GM18951 (cell line): Measurements from ENCODE around the gene ZNF224.
"Not testable (repeated sequence)": the region's sequence is repeated elsewhere in the genome, so short reads cannot be mapped to it uniquely, and the experiment has no call there.

Experiments
- POLR2A ChIP-seq: IDR thresholded peaks from 4 replicates; pipeline ENCODE4 v1.6.1; 2011; ENCODE audit warnings: mild to moderate bottlenecking; ENCODE audit not compliant: insufficient read length, insufficient read depth; ENCODE audit errors: extremely low read depth
- in situ Hi-C: fragments of 300-500 bp; cut with MboI; formaldehyde crosslinking; loops from one replicate; pipeline ENCODE4 v1.12.0; 2022; ENCODE audit warnings: low sequenced_read_pairs, mixed read lengths, inconsistent platforms; ENCODE audit not compliant: unreplicated experiment

The ZNF224 gene

DNA sequence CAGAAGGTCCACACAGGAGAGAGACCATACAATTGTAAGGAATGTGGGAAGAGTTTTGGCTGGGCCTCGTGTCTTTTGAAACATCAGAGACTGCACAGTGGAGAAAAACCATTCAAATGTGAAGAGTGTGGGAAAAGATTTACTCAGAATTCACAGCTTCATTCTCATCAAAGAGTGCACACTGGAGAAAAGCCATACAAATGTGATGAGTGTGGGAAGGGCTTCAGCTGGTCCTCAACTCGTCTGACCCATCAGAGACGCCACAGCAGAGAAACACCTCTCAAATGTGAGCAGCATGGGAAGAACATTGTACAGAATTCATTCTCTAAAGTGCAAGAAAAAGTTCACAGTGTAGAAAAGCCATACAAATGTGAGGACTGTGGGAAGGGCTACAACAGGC is 13.6 kb downstream of the ZNF224 start:
- TF ChIP-seq POLR2A: no peak
- in situ Hi-C loops: no loop called here

DNA sequence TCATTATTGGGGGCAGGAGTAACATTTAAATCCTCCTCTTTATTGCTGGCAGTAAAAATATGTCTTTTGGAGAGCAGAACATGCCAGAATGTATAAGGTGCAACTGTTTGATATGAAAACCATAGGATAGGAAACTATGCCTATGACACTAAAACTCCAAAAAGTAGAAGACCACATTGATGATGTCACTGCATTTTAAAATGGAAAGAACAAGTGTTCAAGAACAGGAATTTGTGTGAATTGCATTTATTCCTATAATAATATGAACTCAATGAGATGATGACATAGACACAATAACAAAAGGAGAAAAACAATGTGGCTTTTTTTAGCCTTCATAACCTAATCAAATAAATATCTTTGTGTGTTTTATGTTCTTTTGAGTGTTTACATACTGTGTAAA is 15.3 kb downstream of the ZNF224 start:
- in situ Hi-C loops: no loop called here

DNA sequence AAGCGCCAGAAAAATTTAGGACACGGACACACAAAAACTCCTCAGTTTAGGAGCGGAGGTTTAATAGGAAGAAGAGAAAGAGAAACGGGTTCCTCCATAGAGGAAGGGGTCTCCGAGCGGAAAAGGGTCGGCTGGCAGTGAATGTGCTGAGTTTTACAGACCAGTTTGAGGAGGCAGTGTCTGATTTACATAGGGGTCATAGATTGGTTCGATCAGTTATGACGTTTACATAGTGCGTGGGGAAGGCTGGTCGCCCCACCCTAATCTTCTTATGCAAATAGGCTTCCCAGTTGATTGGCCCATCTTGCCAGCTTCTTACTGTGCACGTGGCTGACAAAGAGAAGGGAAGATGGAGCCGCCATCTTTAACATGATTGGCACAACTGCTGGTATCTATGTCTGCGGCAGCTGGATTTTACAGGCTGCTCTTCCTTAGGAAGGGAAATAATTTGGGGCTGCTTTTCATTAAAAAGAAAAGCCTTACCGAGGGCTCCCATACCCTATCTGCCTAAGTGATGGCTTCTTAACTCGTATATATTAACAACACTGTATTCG is 17.8 kb downstream of the ZNF224 start:
- in situ Hi-C loops: no loop called here
- TF ChIP-seq POLR2A: no peak

More for the DNA sequence above, 15.3 kb downstream of the ZNF224 start:
- no peak for TF ChIP-seq POLR2A

DNA sequence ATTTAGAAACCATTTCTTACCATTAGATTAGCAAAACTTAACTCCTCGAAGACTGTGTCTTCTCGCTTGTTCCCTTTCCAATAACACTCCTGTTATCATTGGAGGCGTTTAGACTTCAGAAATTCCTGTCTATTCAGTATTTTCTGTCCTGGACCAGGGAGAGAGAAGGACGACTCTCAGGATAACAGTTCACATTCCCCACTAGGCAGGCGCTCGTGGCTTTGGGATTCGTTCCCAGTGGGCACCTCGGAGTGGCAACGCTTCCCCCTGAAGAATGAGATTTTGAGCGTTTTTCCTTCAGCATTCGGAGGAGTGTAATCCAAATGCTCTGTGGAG is 18.6 kb downstream of the ZNF224 start:
- in situ Hi-C loops: no loop called here
- TF ChIP-seq POLR2A: no peak

DNA sequence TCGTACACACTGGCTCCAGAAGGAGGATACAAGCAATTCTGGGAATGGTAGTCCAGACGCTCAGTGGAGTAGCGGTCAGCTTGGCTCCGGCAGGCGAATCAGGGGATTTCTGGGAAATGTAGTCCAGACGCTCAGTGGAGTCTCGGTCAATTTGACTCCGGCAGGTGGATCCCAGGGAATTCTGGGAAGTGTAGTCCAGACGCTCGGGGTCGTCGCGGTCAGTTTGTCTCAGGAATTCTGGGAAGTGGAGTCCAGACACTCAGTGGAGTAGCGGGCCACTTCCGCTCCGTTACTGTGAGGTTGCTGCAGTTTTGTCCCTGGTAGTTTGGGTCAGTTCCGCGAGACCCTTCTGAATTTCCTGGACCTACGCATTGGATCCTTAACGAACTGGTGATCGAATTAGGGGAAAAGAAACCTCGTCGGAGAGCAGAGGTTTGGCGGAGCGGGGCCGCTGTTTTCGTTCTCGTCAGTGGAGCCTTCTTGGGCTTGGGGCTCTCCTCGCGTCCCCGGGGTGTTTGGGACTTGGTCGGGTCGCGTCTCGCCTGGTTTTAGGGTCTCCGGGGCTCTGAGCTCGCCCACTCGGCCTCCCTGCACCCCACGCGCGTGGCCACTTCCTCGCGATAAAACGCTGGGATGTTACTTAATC is 19.1 kb downstream of the ZNF224 start, which contains the start of gene ZNF225:
ZNF225 (plus strand) TSS at position 262 of the 646 bp plus-strand sequence. CDS start 2,429 bp downstream, outside the sequence.
- peak; percentile 76 for TF ChIP-seq POLR2A
- in situ Hi-C loops: no loop called here

DNA sequence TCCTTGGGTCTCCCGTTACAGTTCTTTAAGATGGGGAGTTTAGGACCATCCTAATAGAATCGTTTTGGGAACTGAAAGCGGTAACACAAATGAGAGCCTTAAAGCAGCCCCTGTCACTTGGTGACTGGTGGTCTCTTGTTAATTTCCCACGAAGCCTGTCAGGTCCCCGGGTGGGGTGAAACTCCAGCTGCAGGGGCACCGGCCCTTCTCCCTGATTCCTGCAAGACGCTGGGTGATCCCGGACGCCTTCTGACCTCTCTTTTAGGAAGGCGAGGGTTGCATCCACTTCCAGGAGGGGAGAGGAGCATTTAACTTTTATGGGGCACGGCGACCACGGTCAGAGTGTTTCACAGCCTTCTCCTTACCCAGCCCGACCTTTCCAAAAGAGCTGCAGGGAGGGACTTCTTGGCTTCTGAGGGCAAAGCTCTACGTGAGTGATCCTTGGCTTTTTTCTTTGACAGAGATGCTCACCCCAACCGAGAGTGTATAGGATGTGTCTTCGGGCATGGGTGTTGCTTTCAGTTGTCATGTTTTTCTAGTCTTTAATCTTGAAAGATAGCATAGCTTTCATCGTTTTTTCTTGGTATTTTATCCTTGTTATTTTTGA is 19.7 kb downstream of the ZNF224 start:
- no peak for TF ChIP-seq POLR2A
- in situ Hi-C loops: no loop called here

DNA sequence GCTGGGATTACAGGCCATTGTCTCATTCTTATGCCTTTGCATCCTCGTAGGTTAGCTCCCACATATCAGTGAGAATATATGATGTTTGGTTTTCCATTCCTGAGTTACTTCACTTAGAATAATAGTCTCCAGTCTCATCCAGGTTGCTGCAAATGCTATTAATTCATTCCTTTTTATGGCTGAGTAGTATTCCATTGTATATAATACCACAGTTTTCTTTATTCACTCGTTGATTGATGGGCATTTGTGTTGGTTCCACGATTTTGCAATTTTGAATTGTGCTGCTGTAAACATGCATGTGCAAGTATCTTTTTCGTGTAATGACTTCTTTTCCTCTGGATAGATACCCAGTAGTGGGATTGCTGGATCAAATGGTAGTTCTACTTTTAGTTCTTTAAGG is 27.0 kb downstream of the ZNF224 start:
- in situ Hi-C loops: not testable (repeated sequence)

DNA sequence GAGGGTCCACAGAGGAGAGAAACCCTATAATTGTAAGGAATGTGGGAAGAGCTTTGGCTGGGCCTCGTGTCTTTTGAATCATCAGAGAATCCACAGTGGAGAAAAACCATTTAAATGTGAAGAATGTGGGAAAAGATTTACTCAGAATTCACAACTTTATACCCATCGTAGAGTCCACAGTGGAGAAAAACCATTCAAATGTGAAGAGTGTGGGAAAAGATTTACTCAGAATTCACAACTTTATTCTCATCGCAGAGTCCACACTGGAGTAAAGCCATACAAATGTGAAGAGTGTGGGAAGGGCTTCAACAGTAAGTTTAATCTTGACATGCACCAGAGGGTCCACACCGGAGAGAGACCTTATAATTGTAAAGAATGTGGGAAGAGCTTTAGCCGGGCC is 37.8 kb downstream of the ZNF224 start:
- in situ Hi-C loops: no loop called here
- no peak for TF ChIP-seq POLR2A

DNA sequence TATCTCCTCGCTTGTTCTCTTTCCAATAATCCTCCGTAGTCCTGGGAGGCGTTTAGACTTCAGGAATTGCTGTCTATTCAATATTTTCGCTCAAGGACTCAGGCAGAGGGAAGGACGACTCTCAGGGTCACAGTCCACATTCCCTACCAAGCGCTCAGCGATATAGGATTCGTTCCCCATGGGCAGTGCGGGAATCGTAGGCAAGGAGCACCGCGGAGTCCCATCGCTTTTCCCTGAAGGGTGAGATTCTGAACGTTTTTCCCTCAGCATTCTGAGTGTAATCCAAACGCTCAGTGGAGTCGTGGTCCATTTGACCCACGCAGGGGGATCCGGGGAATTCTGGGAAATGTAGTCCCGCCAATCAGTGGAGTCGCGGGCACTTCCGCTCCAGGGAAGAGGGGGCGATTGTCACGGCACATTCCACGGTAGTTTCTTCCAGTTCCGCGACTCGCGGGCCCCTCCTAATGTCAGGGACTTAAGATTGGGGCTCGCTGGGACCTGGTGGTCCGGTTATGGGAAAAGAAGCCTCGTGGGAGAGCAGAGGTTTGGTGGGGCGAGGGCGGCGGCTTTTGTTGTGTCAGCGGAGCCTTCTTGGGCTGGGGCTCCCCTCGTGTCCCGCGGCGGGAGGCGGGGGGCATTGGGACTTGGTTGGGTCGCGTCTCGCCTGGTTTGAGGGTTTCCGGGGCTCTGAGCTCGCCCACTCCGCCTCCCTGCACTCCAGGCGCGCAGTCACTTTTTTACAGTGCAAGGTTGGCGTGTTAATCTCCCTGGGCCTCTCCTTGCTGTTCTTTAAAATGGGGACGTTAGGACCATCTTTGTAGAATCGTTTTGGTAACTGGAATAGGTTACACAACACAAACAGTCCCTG is 47.3 kb downstream of the ZNF224 start, which contains the start of gene ZNF234:
ZNF234 (plus strand) TSS at position 364 of the 868 bp plus-strand sequence. CDS start 3,079 bp downstream, outside the sequence.
- peak; percentile 65 for TF ChIP-seq POLR2A
- in situ Hi-C loops: no loop called here

DNA sequence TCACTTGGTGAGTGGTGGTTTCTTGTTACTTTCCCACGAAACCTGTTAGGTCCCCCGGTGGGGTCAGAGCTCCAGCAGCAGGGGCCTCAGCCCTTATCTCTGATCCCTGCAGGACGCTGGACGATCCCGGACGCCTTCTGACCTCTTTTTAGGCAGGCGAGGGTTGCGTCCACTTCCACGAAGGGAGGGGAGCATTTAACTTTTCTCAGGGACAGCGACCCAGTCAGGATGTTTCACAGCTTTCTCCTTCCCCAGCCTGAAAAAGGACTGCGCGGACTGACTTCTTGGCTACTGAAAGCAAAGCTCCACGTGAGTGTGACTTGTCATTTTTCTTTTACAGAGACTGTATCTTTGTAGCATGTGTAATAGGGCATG is 47.9 kb downstream of the ZNF224 start:
- no peak for TF ChIP-seq POLR2A
- in situ Hi-C loops: no loop called here

DNA sequence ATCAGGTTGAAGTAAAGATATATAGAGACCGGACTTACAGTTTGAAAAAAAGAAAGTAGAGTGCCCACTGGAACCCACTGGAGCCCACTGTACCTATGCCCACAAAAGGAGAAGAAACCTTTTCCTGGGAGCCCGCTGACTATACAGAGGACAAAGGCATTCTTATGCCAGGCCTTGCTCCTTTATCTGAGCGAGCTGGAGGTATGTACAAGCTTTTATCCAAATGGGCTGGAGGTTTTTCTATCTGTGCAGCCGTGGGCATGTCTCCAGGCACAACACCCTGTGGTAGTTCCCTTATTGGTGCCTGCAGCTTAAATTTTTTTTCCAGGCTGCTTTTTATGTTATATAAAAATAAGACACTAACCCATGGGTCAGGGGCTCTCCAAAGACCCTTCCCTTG is 55.6 kb downstream of the ZNF224 start:
- no peak for TF ChIP-seq POLR2A
- in situ Hi-C loops: no loop called here

DNA sequence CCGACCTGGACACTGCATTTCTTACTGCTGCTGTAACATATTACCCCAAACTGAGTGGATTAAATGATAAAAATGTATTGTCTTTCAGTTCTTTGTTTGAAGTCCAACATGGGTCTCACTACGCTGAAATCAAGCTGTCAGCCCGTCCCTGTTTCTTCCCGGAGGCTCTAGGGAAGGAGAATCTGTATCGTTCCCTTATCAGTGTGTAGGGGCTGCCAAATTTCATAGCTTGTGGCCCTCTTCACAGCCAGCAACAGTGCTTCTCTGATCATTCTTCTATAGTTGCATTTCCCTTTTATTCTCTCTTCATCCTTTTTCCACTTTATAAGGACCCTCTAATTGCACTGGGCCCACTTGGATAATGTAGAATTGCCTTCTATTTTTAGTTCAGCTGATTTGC is 57.3 kb downstream of the ZNF224 start:
- TF ChIP-seq POLR2A: no peak
- in situ Hi-C loops: no loop called here

DNA sequence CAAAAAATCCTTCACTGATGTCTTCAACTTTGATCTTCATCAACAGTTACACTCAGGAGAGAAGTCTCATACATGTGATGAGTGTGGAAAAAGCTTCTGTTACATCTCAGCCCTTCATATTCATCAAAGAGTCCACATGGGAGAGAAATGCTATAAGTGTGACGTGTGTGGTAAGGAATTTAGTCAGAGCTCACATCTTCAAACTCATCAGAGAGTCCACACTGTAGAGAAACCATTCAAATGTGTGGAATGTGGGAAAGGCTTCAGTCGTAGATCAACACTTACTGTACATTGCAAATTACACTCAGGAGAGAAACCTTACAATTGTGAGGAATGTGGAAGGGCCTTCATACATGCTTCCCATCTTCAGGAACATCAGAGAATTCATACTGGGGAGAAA is 62.3 kb downstream of the ZNF224 start:
- in situ Hi-C loops: no loop called here
- no peak for TF ChIP-seq POLR2A
